IMR-90 (cell line): ENCODE results near the gene NFIA. TPM values are rescaled to one million over a fixed set of nuclear protein-coding genes. Genes with fewer than 3 reads are reported as not detected.

Experiments
- ATAC-seq: fragments of 200-7000 bp; cut with Tn5 transposase; 2 replicates; pipeline ENCODE4 v1.9.1; 2020; ENCODE audit warnings: low read depth, mild to moderate bottlenecking, moderate library complexity
- BruUV-seq: library from RNA; stranded (reverse); fragments of 400-500 nt; replicated peaks from 2 replicates; lab custom pipeline; 2021; lab: Mats Ljungman, UMichigan
- CTCF ChIA-PET: fragments of 300-600 bp; formaldehyde crosslinking; extraction: SDS; loops from one replicate; lab custom pipeline; 2021; ENCODE audit warnings: antibody characterized with exemption; lab: Yijun Ruan, JAX
- POLR2A ChIA-PET: fragments of 300-600 bp; sonication (Branson Sonifier 250); formaldehyde crosslinking; loops from one replicate; lab custom pipeline; 2022; ENCODE audit warnings: antibody characterized with exemption; ENCODE audit not compliant: unreplicated experiment; lab: Charles Lee
- DNase-seq: peaks from one replicate; pipeline ENCODE4 v3.0.0; 2013
- H2AFZ ChIP-seq: replicated peaks from 2 replicates; pipeline ENCODE3; 2013; ENCODE audit warnings: low read length, mild to moderate bottlenecking; ENCODE audit not compliant: poor library complexity
- H2AK5ac ChIP-seq: 2 replicates; pipeline ENCODE4 v1.6.1; 2013; ENCODE audit warnings: low read depth, low read length, inconsistent platforms
- H2AK9ac ChIP-seq: replicated peaks from 2 replicates; pipeline ENCODE3; 2013; ENCODE audit warnings: mild to moderate bottlenecking, low read depth, low read length, moderate library complexity; ENCODE audit not compliant: poor library complexity
- H2BK120ac ChIP-seq: 2 replicates; pipeline ENCODE4 v1.6.1; 2013; ENCODE audit warnings: low read depth, low read length, inconsistent platforms
- H2BK15ac ChIP-seq: 3 replicates; pipeline ENCODE4 v1.6.1; 2013; ENCODE audit warnings: low read depth, low read length, inconsistent platforms
- H2BK20ac ChIP-seq: 2 replicates; pipeline ENCODE4 v1.6.1; 2013; ENCODE audit warnings: low read depth, mild to moderate bottlenecking, inconsistent platforms, low read length, moderate library complexity
- H2BK5ac ChIP-seq: 2 replicates; pipeline ENCODE4 v1.6.1; 2013; ENCODE audit warnings: mild to moderate bottlenecking, low read depth, low read length, inconsistent platforms; ENCODE audit not compliant: poor library complexity, severe bottlenecking
- H3K14ac ChIP-seq: replicated peaks from 2 replicates; pipeline ENCODE4 v1.6.1; 2013; ENCODE audit warnings: low read depth, low read length, inconsistent platforms
- H3K18ac ChIP-seq: 2 replicates; pipeline ENCODE4 v1.6.1; 2013; ENCODE audit warnings: low read depth, low read length, control low read depth
- H3K23ac ChIP-seq: 2 replicates; pipeline ENCODE4 v1.6.1; 2013; ENCODE audit warnings: low read depth, low read length, inconsistent platforms
- H3K27ac ChIP-seq: 2 replicates; pipeline ENCODE4 v1.5.1; 2013; ENCODE audit warnings: mild to moderate bottlenecking, control low read depth, low read length; ENCODE audit not compliant: insufficient read depth
- H3K27me3 ChIP-seq: 2 replicates; pipeline ENCODE4 v1.6.1; 2013; ENCODE audit warnings: low read length; ENCODE audit not compliant: control insufficient read depth, insufficient read depth
- H3K36me3 ChIP-seq: 2 replicates; pipeline ENCODE4 v1.6.1; 2013; ENCODE audit warnings: low read length, mixed read lengths; ENCODE audit not compliant: control insufficient read depth, insufficient read depth
- H3K4ac ChIP-seq: 2 replicates; pipeline ENCODE4 v1.6.1; 2013; ENCODE audit warnings: low read depth, low read length, inconsistent platforms
- H3K4me1 ChIP-seq: 2 replicates; pipeline ENCODE4 v1.6.1; 2013; ENCODE audit warnings: low read length, mixed read lengths; ENCODE audit not compliant: control insufficient read depth, insufficient read depth
- H3K4me2 ChIP-seq: 2 replicates; pipeline ENCODE4 v1.6.1; 2013; ENCODE audit warnings: low read depth, mild to moderate bottlenecking, control low read depth, low read length, moderate library complexity
- H3K4me3 ChIP-seq: 2 replicates; pipeline ENCODE4 v1.5.1; 2013; ENCODE audit warnings: low read depth, mild to moderate bottlenecking, control low read depth, low read length, moderate library complexity; ENCODE audit not compliant: insufficient read depth
- H3K56ac ChIP-seq: 2 replicates; pipeline ENCODE4 v1.6.1; 2013; ENCODE audit warnings: low read length, inconsistent platforms; ENCODE audit not compliant: insufficient read depth; ENCODE audit errors: extremely low read depth
- H3K79me1 ChIP-seq, 2 experiments: 2 replicates each; pipeline ENCODE4 v1.6.1; 2013; ENCODE audit warnings: low read length in 2 of 2, inconsistent platforms in 1 of 2, low read depth in 1 of 2
- H3K9ac ChIP-seq: 2 replicates; pipeline ENCODE4 v1.6.1; 2013; ENCODE audit warnings: low read depth, low read length, control low read depth
- H3K9me1 ChIP-seq: 2 replicates; pipeline ENCODE4 v1.6.1; 2013; ENCODE audit warnings: low read length, inconsistent platforms; ENCODE audit not compliant: insufficient read depth
- H3K9me3 ChIP-seq: 2 replicates; pipeline ENCODE4 v1.6.1; 2013; ENCODE audit warnings: low read length; ENCODE audit not compliant: control insufficient read depth, insufficient read depth
- H4K20me1 ChIP-seq: 2 replicates; pipeline ENCODE4 v1.6.1; 2013; ENCODE audit warnings: low read length, inconsistent platforms; ENCODE audit not compliant: insufficient read depth
- H4K5ac ChIP-seq: 2 replicates; pipeline ENCODE4 v1.6.1; 2013; ENCODE audit warnings: mild to moderate bottlenecking, low read depth, low read length, control low read depth
- H4K8ac ChIP-seq, 2 experiments: 2 replicates each; pipeline ENCODE4 v1.6.1; 2013; ENCODE audit warnings: low read depth in 2 of 2, low read length in 2 of 2, control low read depth in 1 of 2, inconsistent platforms in 1 of 2
- H4K91ac ChIP-seq: 2 replicates; pipeline ENCODE4 v1.6.1; 2013; ENCODE audit warnings: low read depth, low read length, inconsistent platforms; ENCODE audit not compliant: insufficient read depth
- BHLHE40 ChIP-seq: fragments of 150-350 bp; IDR thresholded peaks from 2 replicates; pipeline ENCODE4 v1.6.1; 2016; ENCODE audit warnings: mild to moderate bottlenecking, low read depth, low read length
- CEBPB ChIP-seq: IDR thresholded peaks from 2 replicates; pipeline ENCODE4 v1.6.1; 2012; ENCODE audit warnings: low read depth, low read length, improper control_type of control experiment
- CHD1 ChIP-seq: IDR thresholded peaks from 2 replicates; pipeline ENCODE4 v1.6.1; 2012; ENCODE audit warnings: low read depth, low read length, improper control_type of control experiment
- MAFK ChIP-seq: IDR thresholded peaks from 2 replicates; pipeline ENCODE4 v1.6.1; 2012; ENCODE audit warnings: low read depth, low read length, improper control_type of control experiment
- MAZ ChIP-seq: IDR thresholded peaks from 2 replicates; pipeline ENCODE4 v1.6.1; 2012; ENCODE audit warnings: low read depth, mild to moderate bottlenecking, low read length, improper control_type of control experiment, moderate library complexity, borderline replicate concordance
- MXI1 ChIP-seq: IDR thresholded peaks from 2 replicates; pipeline ENCODE4 v1.6.1; 2012; ENCODE audit warnings: low read depth, mild to moderate bottlenecking, low read length, moderate library complexity, borderline replicate concordance
- POLR2A ChIP-seq: IDR thresholded peaks from 2 replicates; pipeline ENCODE4 v1.6.1; 2012; ENCODE audit warnings: mild to moderate bottlenecking, low read depth, low read length
- RAD21 ChIP-seq: IDR thresholded peaks from 2 replicates; pipeline ENCODE4 v1.6.1; 2012; ENCODE audit warnings: low read length, improper control_type of control experiment
- RCOR1 ChIP-seq: IDR thresholded peaks from 2 replicates; pipeline ENCODE4 v1.6.1; 2012; ENCODE audit warnings: mild to moderate bottlenecking, low read length, improper control_type of control experiment; ENCODE audit not compliant: insufficient replicate concordance
- RFX5 ChIP-seq: IDR thresholded peaks from 2 replicates; pipeline ENCODE4 v1.8.0; 2012; ENCODE audit warnings: low read depth, mild to moderate bottlenecking, low read length, moderate library complexity
- USF2 ChIP-seq: fragments of 150-350 bp; IDR thresholded peaks from 2 replicates; pipeline ENCODE4 v1.6.1; 2017; ENCODE audit warnings: mild to moderate bottlenecking, antibody characterized with exemption, low read length, low read depth
- WGBS, 2 experiments: methylation state at CpG; one replicate each; pipeline versions ENCODE4 v1.1.5 to v1.1.7; 2013; ENCODE audit warnings: missing lambda C conversion rate in 2 of 2; ENCODE audit not compliant: insufficient read length in 1 of 2; ENCODE audit errors: extremely low coverage in 2 of 2; 5-methylcytosine and 5-hydroxymethylcytosine counted together
- dilution Hi-C: fragments of 300-500 bp; cut with HindIII; formaldehyde crosslinking; loops from one replicate; pipeline ENCODE4 v1.14.3; 2018; ENCODE audit warnings: low sequenced_read_pairs; ENCODE audit not compliant: unreplicated experiment
- in situ Hi-C: fragments of 300-500 bp; cut with MboI; formaldehyde crosslinking; loops from 3 replicates; pipeline ENCODE4 v1.14.3; 2019; ENCODE audit warnings: low sequenced_read_pairs, inconsistent platforms, mixed read lengths
- intact Hi-C: fragments of 100-400 bp; cut with micrococcal nuclease; formaldehyde crosslinking; loops from 2 replicates; pipeline ENCODE4 v1.10.0; 2022
- polyA plus RNA-seq, 3 experiments: library from polyadenylated mRNA; depleted of rRNA; stranded (reverse); fragments of >200 nt; gene quantifications; 2 replicates each; pipeline ENCODE4 v1.2.3, GENCODE V29; 2012; ENCODE audit warnings: low replicate concordance in 1 of 3
- total RNA-seq: library from RNA; depleted of rRNA; stranded (reverse); fragments of >200 nt; gene quantifications from 2 replicates; pipeline ENCODE4 v1.2.3, GENCODE V29; 2012
- TF ChIP-seq, protein P1 (sequence below): conservative IDR thresholded peaks from 2 replicates; pipeline ENCODE4 v1.5.1; 2012; ENCODE audit warnings: mild to moderate bottlenecking, low read depth, low read length, improper control_type of control experiment
- TF ChIP-seq, protein P2 (sequence below): fragments of 150-350 bp; IDR thresholded peaks from 2 replicates; pipeline ENCODE4 v1.6.1; 2016; ENCODE audit warnings: low read depth, mild to moderate bottlenecking, low read length, moderate library complexity, borderline replicate concordance

The NFIA gene
- total and polyA plus RNA-seq, 2 of the 4 experiments (the other 2 are of a cell fraction) = 1.6 to 2.2 TPM

- no peaks in the 10 kb centered on the region for H3K9me3 ChIP-seq
These were observed 387.0 kb downstream of the NFIA start for GRCh38 chr1:61469365-61469764.

More at GRCh38 chr1:61469365-61469764, 387.0 kb downstream of the NFIA start:
- DNase-seq (no peak), ATAC-seq (no peak)
- no CpG with 5 or more reads among the region's 1 CpG for WGBS, 2 experiments
- no peak overlapping the region for H3K14ac ChIP-seq
- no peaks in the 10 kb centered on the region for H4K20me1 ChIP-seq
- no peak overlapping the region for H2AK5ac ChIP-seq
- no peak for TF ChIP-seq CHD1
- TF ChIP-seq CEBPB = no peak
- TF ChIP-seq RAD21 = no peak
- TF ChIP-seq, protein P1, sequence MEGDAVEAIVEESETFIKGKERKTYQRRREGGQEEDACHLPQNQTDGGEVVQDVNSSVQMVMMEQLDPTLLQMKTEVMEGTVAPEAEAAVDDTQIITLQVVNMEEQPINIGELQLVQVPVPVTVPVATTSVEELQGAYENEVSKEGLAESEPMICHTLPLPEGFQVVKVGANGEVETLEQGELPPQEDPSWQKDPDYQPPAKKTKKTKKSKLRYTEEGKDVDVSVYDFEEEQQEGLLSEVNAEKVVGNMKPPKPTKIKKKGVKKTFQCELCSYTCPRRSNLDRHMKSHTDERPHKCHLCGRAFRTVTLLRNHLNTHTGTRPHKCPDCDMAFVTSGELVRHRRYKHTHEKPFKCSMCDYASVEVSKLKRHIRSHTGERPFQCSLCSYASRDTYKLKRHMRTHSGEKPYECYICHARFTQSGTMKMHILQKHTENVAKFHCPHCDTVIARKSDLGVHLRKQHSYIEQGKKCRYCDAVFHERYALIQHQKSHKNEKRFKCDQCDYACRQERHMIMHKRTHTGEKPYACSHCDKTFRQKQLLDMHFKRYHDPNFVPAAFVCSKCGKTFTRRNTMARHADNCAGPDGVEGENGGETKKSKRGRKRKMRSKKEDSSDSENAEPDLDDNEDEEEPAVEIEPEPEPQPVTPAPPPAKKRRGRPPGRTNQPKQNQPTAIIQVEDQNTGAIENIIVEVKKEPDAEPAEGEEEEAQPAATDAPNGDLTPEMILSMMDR = no peak
- TF ChIP-seq MAZ = no peak
- no peak for TF ChIP-seq RFX5
- no peak for TF ChIP-seq POLR2A
- TF ChIP-seq, protein P2, sequence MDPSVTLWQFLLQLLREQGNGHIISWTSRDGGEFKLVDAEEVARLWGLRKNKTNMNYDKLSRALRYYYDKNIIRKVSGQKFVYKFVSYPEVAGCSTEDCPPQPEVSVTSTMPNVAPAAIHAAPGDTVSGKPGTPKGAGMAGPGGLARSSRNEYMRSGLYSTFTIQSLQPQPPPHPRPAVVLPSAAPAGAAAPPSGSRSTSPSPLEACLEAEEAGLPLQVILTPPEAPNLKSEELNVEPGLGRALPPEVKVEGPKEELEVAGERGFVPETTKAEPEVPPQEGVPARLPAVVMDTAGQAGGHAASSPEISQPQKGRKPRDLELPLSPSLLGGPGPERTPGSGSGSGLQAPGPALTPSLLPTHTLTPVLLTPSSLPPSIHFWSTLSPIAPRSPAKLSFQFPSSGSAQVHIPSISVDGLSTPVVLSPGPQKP = no peak
- no peak for TF ChIP-seq USF2
- TF ChIP-seq RCOR1 = no peak
- no peak for TF ChIP-seq MAFK
- no peak for TF ChIP-seq MXI1
- no peak for TF ChIP-seq BHLHE40
- H3K4me1 ChIP-seq = no peaks in the 10 kb centered on the region
- no peaks in the 10 kb centered on the region for H3K27me3 ChIP-seq
- no peak overlapping the region for H2BK15ac ChIP-seq
- no peak overlapping the region for H4K5ac ChIP-seq
- H2BK120ac ChIP-seq = no peak overlapping the region
- H2BK5ac ChIP-seq = no peak overlapping the region
- H3K4me2 ChIP-seq = no peak overlapping the region
- ChIA-PET CTCF (no interaction called here), POLR2A (no interaction called here)
- no peak overlapping the region for H2AK9ac ChIP-seq
- no peak overlapping the region for H3K56ac ChIP-seq
- H3K79me1 ChIP-seq = no peaks in the 10 kb centered on the region
- no peak overlapping the region for H4K91ac ChIP-seq
- H3K9ac ChIP-seq = no peak overlapping the region
- no peak overlapping the region for H3K4ac ChIP-seq
- dilution Hi-C loops (no loop called here), in situ Hi-C loops (no loop called here), intact Hi-C loops (loop anchor here (5.0 kb wide), 1 partner anchor 383 kb away; no protein-coding TSS in a partner anchor)
- H3K23ac ChIP-seq = no peak overlapping the region
- no peaks in the 10 kb centered on the region for H3K36me3 ChIP-seq
- H2BK20ac ChIP-seq = no peak overlapping the region
- H3K18ac ChIP-seq = no peak overlapping the region
- H2AFZ ChIP-seq = no peak overlapping the region
- BruUV-seq = no TSS peak
- H4K8ac ChIP-seq = no peak overlapping the region
- H3K4me3 ChIP-seq = no peak overlapping the region
- no peaks in the 10 kb centered on the region for H3K9me1 ChIP-seq
- H3K27ac ChIP-seq = no peak overlapping the region
